ENCODE data around the gene GALNT2. TPM values are rescaled to one million over a fixed set of nuclear protein-coding genes. Genes with fewer than 3 reads are reported as not detected.

Gene GALNT2
- total RNA-seq, 1 donor from 2014 or later = 66.3 TPM

DNA sequence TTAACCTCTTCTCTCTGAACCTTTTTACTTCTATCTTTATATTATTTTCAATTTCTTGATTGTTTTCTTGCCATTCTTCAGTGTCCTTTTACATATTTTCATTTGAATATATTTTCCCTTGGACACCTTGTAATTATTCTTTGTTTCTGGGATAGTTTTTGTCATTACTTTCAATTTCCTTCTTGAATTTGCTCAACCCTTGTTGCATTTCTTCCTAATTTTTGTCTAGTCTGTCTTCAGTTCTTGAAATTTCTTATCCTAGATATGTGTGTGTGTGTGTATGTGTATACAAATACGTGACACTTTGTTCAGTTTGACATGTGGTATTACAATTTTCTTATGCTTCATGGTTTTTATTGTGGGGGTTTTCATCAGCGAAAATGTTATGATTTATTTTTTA is 1.9 kb upstream of the GALNT2 start:
- Mint-ChIP-seq H3K36me3 (no peaks in the 10 kb centered on the region), H3K27ac (no peak overlapping the region), H3K4me1 (ENCODE audit: unreplicated experiment) (peaks cover 17% of the 10 kb centered on the region), H3K4me3 (peak overlapping the region; percentile 69), H3K27me3 (peaks cover 8% of the 10 kb centered on the region), H3K9me3 (peaks cover 5% of the 10 kb centered on the region)
- TF ChIP-seq, protein P1, sequence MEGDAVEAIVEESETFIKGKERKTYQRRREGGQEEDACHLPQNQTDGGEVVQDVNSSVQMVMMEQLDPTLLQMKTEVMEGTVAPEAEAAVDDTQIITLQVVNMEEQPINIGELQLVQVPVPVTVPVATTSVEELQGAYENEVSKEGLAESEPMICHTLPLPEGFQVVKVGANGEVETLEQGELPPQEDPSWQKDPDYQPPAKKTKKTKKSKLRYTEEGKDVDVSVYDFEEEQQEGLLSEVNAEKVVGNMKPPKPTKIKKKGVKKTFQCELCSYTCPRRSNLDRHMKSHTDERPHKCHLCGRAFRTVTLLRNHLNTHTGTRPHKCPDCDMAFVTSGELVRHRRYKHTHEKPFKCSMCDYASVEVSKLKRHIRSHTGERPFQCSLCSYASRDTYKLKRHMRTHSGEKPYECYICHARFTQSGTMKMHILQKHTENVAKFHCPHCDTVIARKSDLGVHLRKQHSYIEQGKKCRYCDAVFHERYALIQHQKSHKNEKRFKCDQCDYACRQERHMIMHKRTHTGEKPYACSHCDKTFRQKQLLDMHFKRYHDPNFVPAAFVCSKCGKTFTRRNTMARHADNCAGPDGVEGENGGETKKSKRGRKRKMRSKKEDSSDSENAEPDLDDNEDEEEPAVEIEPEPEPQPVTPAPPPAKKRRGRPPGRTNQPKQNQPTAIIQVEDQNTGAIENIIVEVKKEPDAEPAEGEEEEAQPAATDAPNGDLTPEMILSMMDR (conservative IDR thresholded peaks at IDR 0.05) = no peak
- DNase-seq (ENCODE audit: extremely low spot score, unreplicated experiment) = no peak

DNA sequence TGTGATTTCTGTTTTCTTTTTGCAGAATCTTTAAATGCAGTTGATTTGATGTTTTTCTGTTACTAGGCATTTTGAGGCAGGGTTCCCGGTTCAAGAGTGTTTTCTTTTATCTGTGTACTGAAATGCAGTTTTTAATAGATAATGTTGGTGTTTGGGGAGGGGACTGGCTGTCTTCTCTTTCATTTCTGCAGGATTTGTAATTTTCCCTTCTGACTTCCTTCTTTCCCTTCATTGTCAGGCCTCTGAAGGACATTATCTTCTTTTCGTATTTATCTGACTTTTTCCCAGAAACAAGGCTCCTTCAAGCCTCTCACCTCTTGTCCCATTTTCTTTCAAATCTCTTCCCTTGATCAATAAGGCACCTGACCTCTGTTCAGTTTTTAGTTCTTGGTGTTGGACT is 1.5 kb upstream of the GALNT2 start:
- Mint-ChIP-seq H3K4me1 (ENCODE audit: unreplicated experiment) (peaks cover 17% of the 10 kb centered on the region), H3K4me3 (peak overlapping the region; percentile 69), H3K27ac (peak overlapping the region; percentile 87), H3K9me3 (peaks cover 4% of the 10 kb centered on the region), H3K36me3 (no peaks in the 10 kb centered on the region), H3K27me3 (peaks cover 8% of the 10 kb centered on the region)
- no peak for DNase-seq (ENCODE audit: extremely low spot score, unreplicated experiment)
- TF ChIP-seq, protein P1 (conservative IDR thresholded peaks at IDR 0.05) = no peak

DNA sequence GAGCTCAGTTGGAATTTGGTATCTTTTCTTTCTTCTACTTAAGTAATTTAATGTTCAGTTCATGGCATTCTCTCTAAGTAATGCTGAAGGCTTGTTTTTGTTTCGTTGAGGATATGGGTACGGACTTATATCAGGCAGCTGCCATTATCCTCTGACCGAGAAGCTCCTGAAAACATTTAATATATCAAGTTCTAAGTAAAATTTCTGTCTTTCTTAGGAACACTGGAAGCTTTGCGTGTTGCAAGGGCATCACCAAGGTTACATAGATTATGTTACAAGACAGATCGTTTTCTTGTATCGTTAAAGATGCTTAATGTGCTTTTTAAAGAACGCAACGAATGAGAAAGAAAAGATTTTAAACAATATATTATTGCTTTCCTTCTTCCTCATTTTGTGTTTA is 1.0 kb upstream of the GALNT2 start:
- Mint-ChIP-seq H3K4me3 (peak overlapping the region; percentile 92), H3K27me3 (peaks cover 8% of the 10 kb centered on the region), H3K9me3 (no peaks in the 10 kb centered on the region), H3K4me1 (ENCODE audit: unreplicated experiment) (peaks cover 17% of the 10 kb centered on the region), H3K36me3 (no peaks in the 10 kb centered on the region), H3K27ac (peak overlapping the region; percentile 87)
- TF ChIP-seq, protein P1 (conservative IDR thresholded peaks at IDR 0.05) = no peak
- no peak for DNase-seq (ENCODE audit: extremely low spot score, unreplicated experiment)

DNA sequence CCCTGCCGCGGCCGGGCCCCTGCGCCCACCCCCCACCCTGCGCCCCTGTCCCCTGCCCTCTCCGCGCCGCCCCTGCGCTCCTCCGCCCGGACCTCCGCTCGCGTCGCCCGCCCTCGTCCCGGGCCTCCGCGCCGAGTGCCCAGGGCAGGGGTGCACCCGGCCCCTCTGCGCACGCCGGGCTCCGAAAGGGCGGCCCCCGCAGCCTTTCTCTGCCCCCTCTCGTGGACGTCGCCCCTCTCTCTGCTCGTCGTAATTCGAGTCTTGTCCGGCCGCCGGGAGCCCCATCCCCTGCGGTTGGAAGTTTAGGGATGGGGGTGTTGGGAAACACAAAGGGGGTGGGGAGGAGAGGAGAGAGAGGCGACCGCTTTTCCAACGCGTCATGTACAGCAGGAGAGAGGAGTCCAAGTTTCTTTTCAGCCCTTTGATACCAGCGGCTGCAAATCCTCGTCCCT is 407 bp downstream of the GALNT2 start:
- H3K9me3 Mint-ChIP-seq = no peaks in the 10 kb centered on the region
- DNase-seq (ENCODE audit: extremely low spot score, unreplicated experiment) = no peak

DNA sequence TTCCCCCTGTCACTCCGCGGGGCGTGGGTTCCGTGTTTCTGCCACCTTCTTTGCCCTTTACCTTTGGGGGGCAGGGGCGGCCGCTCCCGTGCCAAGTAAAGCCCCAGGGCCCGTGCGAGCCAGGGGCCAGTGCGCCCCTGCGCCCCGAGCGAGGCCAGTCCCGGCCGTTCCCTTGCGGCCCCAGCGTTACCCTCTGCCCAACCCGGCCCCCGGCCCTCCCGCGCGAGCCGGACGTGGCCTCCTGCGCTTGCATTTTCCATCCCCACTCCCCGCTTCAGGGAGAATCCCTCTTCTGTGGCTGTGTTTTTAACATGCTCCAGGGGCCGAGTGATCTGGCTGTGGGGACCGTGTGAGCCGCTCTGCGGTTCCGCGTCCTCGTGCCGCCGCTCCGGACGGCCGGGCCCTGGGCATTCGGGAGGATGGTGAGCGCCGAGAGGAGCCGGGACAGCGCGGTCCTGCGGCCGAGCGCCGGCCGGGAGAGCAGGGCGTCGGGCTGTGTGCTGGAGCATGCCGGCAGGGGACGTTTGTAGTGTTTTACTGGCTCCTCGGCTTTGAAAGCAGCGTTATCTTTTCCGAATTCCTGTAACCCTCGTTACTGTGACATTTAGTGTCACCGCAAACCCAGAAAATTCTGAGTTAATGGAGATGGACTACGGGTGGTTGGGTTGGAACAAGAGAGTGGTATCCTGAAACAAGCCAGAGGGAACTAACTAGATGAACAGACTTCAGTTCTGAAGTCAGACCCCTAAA is 1.0 kb downstream of the GALNT2 start:
- peak overlapping the region; percentile 91 for H3K4me3 Mint-ChIP-seq
- peaks cover 22% of the 10 kb centered on the region for H3K4me1 Mint-ChIP-seq (ENCODE audit: unreplicated experiment)
- H3K36me3 Mint-ChIP-seq = no peaks in the 10 kb centered on the region
- TF ChIP-seq, protein P1 (conservative IDR thresholded peaks at IDR 0.05) = no peak
- H3K27ac Mint-ChIP-seq = peak overlapping the region; percentile 67
- no peaks in the 10 kb centered on the region for H3K9me3 Mint-ChIP-seq
- no peak for DNase-seq (ENCODE audit: extremely low spot score, unreplicated experiment)
- H3K27me3 Mint-ChIP-seq = peaks cover 8% of the 10 kb centered on the region

More for the DNA sequence above, 407 bp downstream of the GALNT2 start:
- H3K27ac Mint-ChIP-seq = no peak overlapping the region
- H3K36me3 Mint-ChIP-seq = no peaks in the 10 kb centered on the region
- H3K4me3 Mint-ChIP-seq = peak overlapping the region; percentile 91
- H3K27me3 Mint-ChIP-seq = peaks cover 8% of the 10 kb centered on the region
- TF ChIP-seq, protein P1 (conservative IDR thresholded peaks at IDR 0.05) = no peak
- peaks cover 21% of the 10 kb centered on the region for H3K4me1 Mint-ChIP-seq (ENCODE audit: unreplicated experiment)

Measured in type B pancreatic cell (in vitro differentiated cells).